Spleen (tissue), 11 donors: ENCODE results near the gene LMOD1. TPM values are rescaled to one million over a fixed set of nuclear protein-coding genes. Genes with fewer than 3 reads are reported as not detected.

Experiments
- DNase-seq: peaks from one replicate; pipeline ENCODE4 v3.0.0-alpha.2; 2020
- H3K27ac ChIP-seq, 8 donors: fragments of 200-600 bp; sonication (generic) in 7 of 8; 1 replicate in 4 of 8; 2 replicates in 4 of 8; pipeline versions ENCODE4 v1.5.0 to v1.8.0; 2016 to 2021; ENCODE audit warnings: inconsistent platforms in 4 of 8, mild to moderate bottlenecking in 4 of 8, moderate library complexity in 1 of 8
- H3K27me3 ChIP-seq, 7 donors: fragments of 200-600 bp; sonication (generic) in 6 of 7; replicated peaks in 1 of 7; 1 replicate in 4 of 7; 2 replicates in 3 of 7; pipeline versions ENCODE4 v1.5.0 to v1.8.0; 2016 to 2021; ENCODE audit warnings: inconsistent platforms in 3 of 7, mild to moderate bottlenecking in 1 of 7
- H3K36me3 ChIP-seq, 6 donors: fragments of 200-600 bp; sonication (generic) in 5 of 6; 1 replicate in 4 of 6; 2 replicates in 2 of 6; pipeline versions ENCODE4 v1.5.0 to v1.8.0; 2016 to 2021; ENCODE audit warnings: inconsistent platforms in 2 of 6
- H3K4me1 ChIP-seq, 6 donors: fragments of 200-600 bp; sonication (generic) in 5 of 6; 1 replicate in 3 of 6; 2 replicates in 3 of 6; pipeline versions ENCODE4 v1.5.0 to v1.8.0; 2016 to 2021; ENCODE audit warnings: inconsistent platforms in 3 of 6
- H3K4me3 ChIP-seq, 8 donors: fragments of 200-600 bp; sonication (generic) in 7 of 8; 1 replicate in 4 of 8; 2 replicates in 4 of 8; pipeline versions ENCODE4 v1.5.0 to v1.8.0; 2016 to 2021; ENCODE audit warnings: inconsistent platforms in 4 of 8, mild to moderate bottlenecking in 4 of 8, moderate library complexity in 2 of 8
- H3K9me3 ChIP-seq, 8 donors: fragments of 200-600 bp; sonication (generic) in 7 of 8; 1 replicate in 4 of 8; 2 replicates in 4 of 8; pipeline versions ENCODE4 v1.5.0 to v1.8.0; 2016 to 2021; ENCODE audit warnings: inconsistent platforms in 4 of 8
- CTCF ChIP-seq, 11 experiments: fragments of 200-600 bp in 7 of 11; fragments of 450-650 bp in 4 of 11; sonication (generic) in 4 of 11; IDR thresholded peaks in 8 of 11; conservative IDR thresholded peaks in 3 of 11; 1 replicate in 7 of 11; 2 replicates in 4 of 11; pipeline versions ENCODE4 v1.4.0 to v1.8.0; 2016 to 2021; ENCODE audit warnings: antibody characterized with exemption in 11 of 11, inconsistent platforms in 4 of 11, mild to moderate bottlenecking in 1 of 11
- POLR2A ChIP-seq, 3 donors: fragments of 450-650 bp; IDR thresholded peaks; one replicate each; pipeline ENCODE4 v1.5.1; 2017; ENCODE audit warnings: antibody characterized with exemption in 3 of 3, mild to moderate bottlenecking in 1 of 3
- POLR2AphosphoS5 ChIP-seq, 3 donors: sonication (generic); formaldehyde crosslinking; IDR thresholded peaks; one replicate each; pipeline ENCODE4 v1.5.1; 2017; ENCODE audit warnings: antibody characterized with exemption in 3 of 3
- WGBS, 5 donors: extraction: QIAGEN DNeasy Blood & Tissue Kit in 3 of 5; methylation state at CpG; one replicate each; pipeline versions ENCODE4 v1.1.5 to v1.1.7; 2013 to 2018; 5-methylcytosine and 5-hydroxymethylcytosine counted together
- intact Hi-C: fragments of 100-400 bp; cut with DNase I; formaldehyde crosslinking; loops from one replicate; pipeline ENCODE4 v1.15.0; 2023; ENCODE audit warnings: low total_unique reads
- polyA plus RNA-seq, 3 donors: library from polyadenylated mRNA; stranded (reverse); fragments of 200-250 nt; gene quantifications; one replicate each; pipeline ENCODE4 v1.2.1, GENCODE V29; 2013
- total RNA-seq, 7 donors: library from RNA; depleted of rRNA in 3 of 7; stranded (reverse); fragments of >200 nt in 3 of 7; fragmentation: NEBNext Ultra II Directional in 4 of 7; extraction: Animal tissue kit (Norgen Biotek cat#: 25700) in 4 of 7; gene quantifications; one replicate each; pipeline versions ENCODE4 v1.1.0 to v1.2.1, GENCODE V29; 2016 to 2021
- donor health status: healthy with polysubstance abuse.
- donor health status: DM: no; HTN: no; CAD: no; lungs with moderate emphysema.
- donor health status: DM: no; HTN: no; CAD: no.
- donor health status: Bipolar disorder and iron deficiency.
- donor health status: healthy.
- donor health status: DM: no; HTN: no; CAD: no.
- donor health status: DM: yes; HTN: yes; CAD: no.

The LMOD1 gene
- total and polyA plus RNA-seq, 10 donors: 4.2 to 21.0 (median 11.2) TPM

DNA sequence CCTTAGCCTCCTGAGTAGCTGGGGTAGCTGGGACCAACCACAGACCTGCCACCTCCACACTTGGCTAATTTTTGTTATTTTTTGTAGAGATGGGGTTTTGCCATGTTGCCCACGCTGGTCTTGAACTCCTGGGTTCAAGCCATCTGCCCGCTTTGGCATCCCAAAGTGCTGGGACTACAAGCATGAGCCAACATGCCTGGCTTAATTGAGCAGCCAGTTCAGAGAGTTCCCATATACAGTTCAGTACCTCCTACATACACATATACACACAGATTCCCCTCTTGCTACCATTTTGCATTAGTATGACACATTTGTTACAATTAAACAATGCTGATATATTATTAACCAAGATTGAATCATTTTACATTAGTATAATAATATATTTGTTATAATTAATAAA lies 39.0 kb upstream of the LMOD1 start:
- H3K4me3 ChIP-seq: no peak overlapping the region
- H3K9me3 ChIP-seq: no peaks in the 10 kb centered on the region
- DNase-seq: no peak
- H3K27ac ChIP-seq: no peak overlapping the region
- WGBS, 5 donors: 71 to 98% (median 97%) methylated on average over 2 of the region's 2 CpGs
- intact Hi-C loops: no loop called here
- peaks cover 0 to 27% (median 18%) of the 10 kb centered on the region in 6 donors for H3K36me3 ChIP-seq
- no peaks in the 10 kb centered on the region for H3K27me3 ChIP-seq
- TF ChIP-seq CTCF (IDR thresholded peaks at IDR 0.05 in 8 of 11, conservative IDR thresholded peaks at IDR 0.05 in 3 of 11) (no peak), POLR2A (IDR thresholded peaks at IDR 0.05) (no peak)
- H3K4me1 ChIP-seq: peaks cover 12 to 44% (median 27%) of the 10 kb centered on the region in 6 donors

DNA sequence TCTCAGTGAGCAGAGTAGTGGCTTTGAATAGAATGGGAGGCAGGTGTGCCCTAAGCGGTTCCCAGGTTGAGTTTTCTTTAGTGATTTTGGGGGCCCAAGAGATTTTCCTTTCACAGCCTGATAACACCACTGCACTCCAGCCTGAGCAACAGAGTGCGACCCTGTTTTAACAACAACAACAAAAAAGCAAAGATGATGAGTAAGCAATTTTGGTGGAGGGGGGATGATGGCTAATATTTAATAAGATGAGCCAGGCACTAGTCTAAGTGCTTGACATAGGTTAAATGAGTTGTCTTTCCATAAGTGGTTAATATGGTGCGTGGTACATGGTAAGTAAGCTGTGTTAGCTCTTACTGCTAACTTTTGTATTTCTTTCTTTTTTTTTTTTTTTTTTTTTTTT lies 38.1 kb upstream of the LMOD1 start:
- Histone ChIP-seq H3K4me3 (peak overlapping the region in 1 of 8 donors; percentile 100), H3K4me1 (peaks cover 12 to 37% (median 24%) of the 10 kb centered on the region in 6 donors), H3K36me3 (peaks cover 0 to 18% (median 9%) of the 10 kb centered on the region in 6 donors), H3K27me3 (no peaks in the 10 kb centered on the region), H3K9me3 (no peaks in the 10 kb centered on the region), H3K27ac (no peak overlapping the region)
- TF ChIP-seq CTCF (IDR thresholded peaks at IDR 0.05 in 8 of 11, conservative IDR thresholded peaks at IDR 0.05 in 3 of 11): no peak
- no peak for TF ChIP-seq POLR2A (IDR thresholded peaks at IDR 0.05)
- TF ChIP-seq POLR2AphosphoS5 (IDR thresholded peaks at IDR 0.05): no peak
- WGBS, 5 donors: 94 to 98% (median 95%) methylated on average over 3 of the region's 3 CpGs
- no peak for DNase-seq
- intact Hi-C loops: no loop called here

DNA sequence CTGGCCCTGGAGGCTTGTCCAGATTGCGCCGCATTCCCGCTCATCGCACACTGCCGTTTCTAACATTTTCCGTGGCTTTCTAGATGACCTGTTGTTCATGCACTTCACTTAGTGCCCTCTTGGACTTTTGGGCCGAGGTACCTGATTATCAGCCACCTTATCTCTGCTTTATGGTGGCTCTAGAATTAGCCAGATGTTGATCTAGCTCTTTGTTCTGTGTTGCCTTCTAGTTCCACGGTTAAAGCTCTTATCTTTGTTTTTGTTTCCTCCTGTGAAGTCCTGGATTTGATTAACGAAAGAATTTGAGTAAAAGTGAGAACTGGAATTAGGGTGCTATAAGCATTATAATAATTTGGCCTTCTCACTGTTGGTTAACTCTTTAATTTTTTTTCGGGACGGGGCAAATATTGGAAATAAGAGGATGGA lies 37.0 kb upstream of the LMOD1 start:
- TF ChIP-seq CTCF (IDR thresholded peaks at IDR 0.05 in 8 of 11, conservative IDR thresholded peaks at IDR 0.05 in 3 of 11): peak in 1 of 11 experiments; percentile 5
- TF ChIP-seq POLR2AphosphoS5 (IDR thresholded peaks at IDR 0.05): no peak
- no peaks in the 10 kb centered on the region for H3K27me3 ChIP-seq
- WGBS, 5 donors: 12 to 20% (median 16%) methylated on average over 11 of the region's 11 CpGs
- peaks cover 12 to 37% (median 24%) of the 10 kb centered on the region in 6 donors for H3K4me1 ChIP-seq
- intact Hi-C loops: no loop called here
- DNase-seq: no peak
- H3K4me3 ChIP-seq: peak overlapping the region; percentile 93 to 100 (median 97)
- peaks cover 0 to 8% (median 0%) of the 10 kb centered on the region in 6 donors for H3K36me3 ChIP-seq
- peak overlapping the region; percentile 82 to 97 (median 94) for H3K27ac ChIP-seq
- H3K9me3 ChIP-seq: no peaks in the 10 kb centered on the region

- Histone ChIP-seq H3K9me3 (no peaks in the 10 kb centered on the region), H3K4me3 (peak within 1 kb of the TSS; percentile 93 to 100 (median 97)), H3K4me1 (peaks cover 12 to 37% (median 24%) of the 10 kb centered on the region in 6 donors), H3K27me3 (no peaks in the 10 kb centered on the region), H3K36me3 (peaks cover 0 to 2% (median 0%) of the 10 kb centered on the region in 6 donors), H3K27ac (peak within 1 kb of the TSS; percentile 82 to 97 (median 94))
- DNase-seq: peak; percentile 92
- 0 to 1% (median 1%) methylated on average over 23 to 80 of the region's 80 CpGs for WGBS, 5 donors
- intact Hi-C loops: no loop called here
- peak in 6 of 11 experiments; percentile 18 to 41 (median 26) for TF ChIP-seq CTCF (IDR thresholded peaks at IDR 0.05 in 8 of 11, conservative IDR thresholded peaks at IDR 0.05 in 3 of 11)
- no peak for TF ChIP-seq POLR2A (IDR thresholded peaks at IDR 0.05)
- peak; percentile 69 to 81 (median 75) for TF ChIP-seq POLR2AphosphoS5 (IDR thresholded peaks at IDR 0.05)
These were observed 36.5 kb upstream of the LMOD1 start, which contains the start of gene RNPEP for GRCh38 chr1:201982623-201983379. Gene RNPEP (plus strand): TSS chr1:201982648. CDS start chr1:201982667, 19 bp downstream.
